HEK293 (cell line): ENCODE data around the gene ELMO1.

Experiments
- CTCF ChIA-PET: fragments of 350-600 bp; formaldehyde crosslinking; extraction: SDS; loops from one replicate; lab custom pipeline; 2021; ENCODE audit warnings: antibody characterized with exemption; lab: Yijun Ruan, JAX
- POLR2A ChIA-PET: fragments of 300-600 bp; formaldehyde crosslinking; extraction: SDS; loops from one replicate; lab custom pipeline; 2020; ENCODE audit warnings: antibody characterized with exemption, inconsistent platforms; lab: Yijun Ruan, JAX
- H3K27ac ChIP-seq: fragments of 200-500 bp; sonication (Bioruptor generic); 2 replicates; pipeline ENCODE4 v1.5.1; 2014; ENCODE audit warnings: low read depth, low read length, control low read depth, inconsistent platforms; ENCODE audit errors: extremely low read depth
- H3K36me3 ChIP-seq, 2 experiments: fragments of 200-500 bp in 1 of 2; sonication (Bioruptor generic) in 1 of 2; 1 replicate in 1 of 2; 2 replicates in 1 of 2; pipeline ENCODE4 v1.5.1; 2014 to 2017; ENCODE audit warnings: inconsistent platforms in 2 of 2, low read length in 2 of 2; ENCODE audit not compliant: control insufficient read depth in 2 of 2, insufficient read depth in 1 of 2
- H3K4me1 ChIP-seq: fragments of 200-500 bp; sonication (Bioruptor generic); 2 replicates; pipeline ENCODE4 v1.5.1; 2014; ENCODE audit warnings: mild to moderate bottlenecking, low read length, inconsistent platforms; ENCODE audit not compliant: control insufficient read depth, insufficient read depth
- H3K4me3 ChIP-seq: 2 replicates; pipeline ENCODE4 v1.5.1; 2011; ENCODE audit warnings: low read depth, mild to moderate bottlenecking, control low read depth, low read length, moderate library complexity
- H3K9me3 ChIP-seq: fragments of 200-500 bp; sonication (Bioruptor generic); 2 replicates; pipeline ENCODE4 v1.5.1; 2014; ENCODE audit warnings: low read depth, low read length, inconsistent platforms; ENCODE audit not compliant: control insufficient read depth, insufficient read depth
- BCL11A ChIP-seq: fragments of 450-650 bp; formaldehyde crosslinking; IDR thresholded peaks from 2 replicates; pipeline ENCODE4 v1.5.1; 2016; ENCODE audit warnings: low read depth, missing biosample characterization, missing genetic modification characterization
- RBAK ChIP-seq: fragments of 450-650 bp; formaldehyde crosslinking; IDR thresholded peaks from 2 replicates; pipeline ENCODE4 v1.5.1; 2016; ENCODE audit warnings: missing biosample characterization, missing genetic modification characterization
- SCRT1 ChIP-seq: fragments of 450-650 bp; formaldehyde crosslinking; IDR thresholded peaks from 2 replicates; pipeline ENCODE4 v1.5.1; 2016; ENCODE audit warnings: missing biosample characterization, missing genetic modification characterization, borderline replicate concordance
- SETDB1 ChIP-seq: IDR thresholded peaks from one replicate; pipeline ENCODE4 v1.6.1; 2017; ENCODE audit warnings: mild to moderate bottlenecking, low read length, moderate library complexity, mixed read lengths; ENCODE audit not compliant: insufficient read length
- SP3 ChIP-seq: fragments of 450-650 bp; formaldehyde crosslinking; IDR thresholded peaks from 2 replicates; pipeline ENCODE4 v1.5.1; 2016; ENCODE audit warnings: missing biosample characterization, missing genetic modification characterization
- WT1 ChIP-seq: fragments of 450-650 bp; formaldehyde crosslinking; IDR thresholded peaks from 2 replicates; pipeline ENCODE4 v1.5.1; 2016; ENCODE audit warnings: missing biosample characterization, missing genetic modification characterization
- ZFP37 ChIP-seq: fragments of 450-650 bp; formaldehyde crosslinking; IDR thresholded peaks from 2 replicates; pipeline ENCODE4 v1.5.1; 2016; ENCODE audit warnings: missing biosample characterization, missing genetic modification characterization
- ZNF184 ChIP-seq: fragments of 450-650 bp; IDR thresholded peaks from 2 replicates; pipeline ENCODE4 v1.5.1; 2018; ENCODE audit warnings: missing biosample characterization, mild to moderate bottlenecking, missing genetic modification characterization
- ZNF19 ChIP-seq: fragments of 450-650 bp; formaldehyde crosslinking; IDR thresholded peaks from 2 replicates; pipeline ENCODE4; 2016; ENCODE audit warnings: missing biosample characterization, missing genetic modification characterization, low read depth
- ZNF202 ChIP-seq: fragments of 450-650 bp; formaldehyde crosslinking; IDR thresholded peaks from 2 replicates; pipeline ENCODE4 v1.5.1; 2016; ENCODE audit warnings: missing biosample characterization, missing genetic modification characterization, borderline replicate concordance
- ZNF302 ChIP-seq: fragments of 450-650 bp; formaldehyde crosslinking; IDR thresholded peaks from 2 replicates; pipeline ENCODE4 v1.5.1; 2016; ENCODE audit warnings: missing biosample characterization, missing genetic modification characterization, low read depth
- ZNF404 ChIP-seq: fragments of 450-650 bp; formaldehyde crosslinking; IDR thresholded peaks from 2 replicates; pipeline ENCODE4 v1.5.1; 2017; ENCODE audit warnings: missing biosample characterization, missing genetic modification characterization
- ZNF426 ChIP-seq: fragments of 450-650 bp; formaldehyde crosslinking; IDR thresholded peaks from 2 replicates; pipeline ENCODE4 v1.5.1; 2017; ENCODE audit warnings: missing biosample characterization, missing genetic modification characterization, mild to moderate bottlenecking, inconsistent platforms, moderate library complexity
- ZNF501 ChIP-seq: fragments of 450-650 bp; formaldehyde crosslinking; IDR thresholded peaks from 2 replicates; pipeline ENCODE4 v1.5.1; 2016; ENCODE audit warnings: missing biosample characterization, missing genetic modification characterization
- ZNF510 ChIP-seq: fragments of 450-650 bp; formaldehyde crosslinking; IDR thresholded peaks from 2 replicates; pipeline ENCODE4 v1.5.1; 2018; ENCODE audit warnings: mild to moderate bottlenecking, missing genetic modification characterization, missing biosample characterization; ENCODE audit not compliant: insufficient replicate concordance
- ZNF530 ChIP-seq: fragments of 450-650 bp; formaldehyde crosslinking; IDR thresholded peaks from 2 replicates; pipeline ENCODE4 v1.5.1; 2016; ENCODE audit warnings: low read depth, missing biosample characterization, missing genetic modification characterization
- ZNF544 ChIP-seq: fragments of 450-650 bp; formaldehyde crosslinking; IDR thresholded peaks from 2 replicates; pipeline ENCODE4 v1.5.0; 2017; ENCODE audit warnings: missing biosample characterization, missing genetic modification characterization
- ZNF571 ChIP-seq: fragments of 450-650 bp; formaldehyde crosslinking; IDR thresholded peaks from 2 replicates; pipeline ENCODE4 v1.5.0; 2017; ENCODE audit warnings: missing biosample characterization, missing genetic modification characterization
- ZNF624 ChIP-seq: fragments of 450-650 bp; formaldehyde crosslinking; IDR thresholded peaks from 2 replicates; pipeline ENCODE4 v1.5.1; 2017; ENCODE audit warnings: missing biosample characterization, missing genetic modification characterization
- ZNF626 ChIP-seq: fragments of 450-650 bp; sonication (Bioruptor Pico); formaldehyde crosslinking; IDR thresholded peaks from 2 replicates; pipeline ENCODE4 v1.5.1; 2018; ENCODE audit warnings: missing biosample characterization, missing genetic modification characterization, inconsistent platforms
- ZNF76 ChIP-seq: fragments of 450-650 bp; formaldehyde crosslinking; IDR thresholded peaks from 2 replicates; pipeline ENCODE4; 2016; ENCODE audit warnings: low read depth, missing biosample characterization, missing genetic modification characterization, borderline replicate concordance
- ZNF776 ChIP-seq: fragments of 450-650 bp; formaldehyde crosslinking; IDR thresholded peaks from 2 replicates; pipeline ENCODE4 v1.5.0; 2017; ENCODE audit warnings: missing biosample characterization, missing genetic modification characterization, borderline replicate concordance
- ZNF792 ChIP-seq: fragments of 450-650 bp; formaldehyde crosslinking; IDR thresholded peaks from 2 replicates; pipeline ENCODE4 v1.5.1; 2016; ENCODE audit warnings: missing biosample characterization, missing genetic modification characterization
- ZXDB ChIP-seq: fragments of 450-650 bp; formaldehyde crosslinking; IDR thresholded peaks from 2 replicates; pipeline ENCODE4 v1.5.1; 2016; ENCODE audit warnings: missing biosample characterization, missing genetic modification characterization
- TF ChIP-seq, protein P1 (sequence below): fragments of 450-650 bp; formaldehyde crosslinking; conservative IDR thresholded peaks from 2 replicates; pipeline ENCODE4 v1.5.1; 2016; ENCODE audit warnings: low read depth, missing biosample characterization, missing genetic modification characterization
- TF ChIP-seq, protein P2 (sequence below): fragments of 450-650 bp; formaldehyde crosslinking; IDR thresholded peaks from 2 replicates; pipeline ENCODE4 v1.5.1; 2017; ENCODE audit warnings: missing biosample characterization, mild to moderate bottlenecking, missing genetic modification characterization, moderate library complexity
- TF ChIP-seq, protein P3 (sequence below): fragments of 450-650 bp; formaldehyde crosslinking; IDR thresholded peaks from 2 replicates; pipeline ENCODE4 v1.5.1; 2016; ENCODE audit warnings: missing biosample characterization, missing genetic modification characterization
- TF ChIP-seq, protein P4 (sequence below): fragments of 450-650 bp; formaldehyde crosslinking; IDR thresholded peaks from 2 replicates; pipeline ENCODE4 v1.5.1; 2016; ENCODE audit warnings: missing biosample characterization, missing genetic modification characterization, borderline replicate concordance

Gene ELMO1

DNA sequence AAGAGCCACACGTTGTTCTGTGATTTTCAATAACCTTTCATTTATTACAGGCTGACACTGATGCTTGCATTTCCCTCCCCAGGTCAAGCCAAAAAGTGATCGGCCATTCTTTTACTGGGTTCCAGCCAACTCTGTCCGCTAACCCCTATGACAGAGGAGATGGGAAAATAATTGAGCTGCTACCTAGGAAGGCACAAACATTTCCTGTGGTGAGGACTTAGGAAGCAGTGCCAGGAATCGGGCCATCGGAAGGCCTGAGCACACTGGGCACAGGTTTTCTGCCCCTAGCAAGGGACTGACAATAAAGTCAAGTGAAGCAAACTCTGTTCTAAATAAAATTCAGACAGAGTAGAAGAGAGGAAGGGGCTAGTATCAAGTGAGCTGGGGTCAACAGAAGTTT is 411.4 kb downstream of the ELMO1 start:
- Histone ChIP-seq H3K4me1 (peaks cover under 1% of the 10 kb centered on the region), H3K36me3 (no peaks in the 10 kb centered on the region), H3K27ac (no peak overlapping the region), H3K9me3 (no peaks in the 10 kb centered on the region), H3K4me3 (no peak overlapping the region)
- POLR2A ChIA-PET = no interaction called here
- TF ChIP-seq ZNF202 (tag by site-specific recombination) (no peak), BCL11A (tag by site-specific recombination) (no peak), ZNF544 (no peak), SP3 (no peak), ZNF19 (tag by site-specific recombination) (no peak), ZNF404 (tag by site-specific recombination) (no peak), SETDB1 (no peak), ZNF624 (tag by site-specific recombination) (no peak), SCRT1 (tag by site-specific recombination) (no peak), ZXDB (tag by site-specific recombination) (no peak), ZNF626 (tag by site-specific recombination) (no peak), RBAK (no peak), ZNF792 (tag by site-specific recombination) (no peak), ZNF501 (tag by site-specific recombination) (no peak), ZNF530 (tag by site-specific recombination) (no peak), ZNF776 (tag by site-specific recombination) (no peak), ZNF302 (tag by site-specific recombination) (no peak), WT1 (tag by site-specific recombination) (no peak), ZNF571 (tag by site-specific recombination) (no peak)
- TF ChIP-seq, protein P1, sequence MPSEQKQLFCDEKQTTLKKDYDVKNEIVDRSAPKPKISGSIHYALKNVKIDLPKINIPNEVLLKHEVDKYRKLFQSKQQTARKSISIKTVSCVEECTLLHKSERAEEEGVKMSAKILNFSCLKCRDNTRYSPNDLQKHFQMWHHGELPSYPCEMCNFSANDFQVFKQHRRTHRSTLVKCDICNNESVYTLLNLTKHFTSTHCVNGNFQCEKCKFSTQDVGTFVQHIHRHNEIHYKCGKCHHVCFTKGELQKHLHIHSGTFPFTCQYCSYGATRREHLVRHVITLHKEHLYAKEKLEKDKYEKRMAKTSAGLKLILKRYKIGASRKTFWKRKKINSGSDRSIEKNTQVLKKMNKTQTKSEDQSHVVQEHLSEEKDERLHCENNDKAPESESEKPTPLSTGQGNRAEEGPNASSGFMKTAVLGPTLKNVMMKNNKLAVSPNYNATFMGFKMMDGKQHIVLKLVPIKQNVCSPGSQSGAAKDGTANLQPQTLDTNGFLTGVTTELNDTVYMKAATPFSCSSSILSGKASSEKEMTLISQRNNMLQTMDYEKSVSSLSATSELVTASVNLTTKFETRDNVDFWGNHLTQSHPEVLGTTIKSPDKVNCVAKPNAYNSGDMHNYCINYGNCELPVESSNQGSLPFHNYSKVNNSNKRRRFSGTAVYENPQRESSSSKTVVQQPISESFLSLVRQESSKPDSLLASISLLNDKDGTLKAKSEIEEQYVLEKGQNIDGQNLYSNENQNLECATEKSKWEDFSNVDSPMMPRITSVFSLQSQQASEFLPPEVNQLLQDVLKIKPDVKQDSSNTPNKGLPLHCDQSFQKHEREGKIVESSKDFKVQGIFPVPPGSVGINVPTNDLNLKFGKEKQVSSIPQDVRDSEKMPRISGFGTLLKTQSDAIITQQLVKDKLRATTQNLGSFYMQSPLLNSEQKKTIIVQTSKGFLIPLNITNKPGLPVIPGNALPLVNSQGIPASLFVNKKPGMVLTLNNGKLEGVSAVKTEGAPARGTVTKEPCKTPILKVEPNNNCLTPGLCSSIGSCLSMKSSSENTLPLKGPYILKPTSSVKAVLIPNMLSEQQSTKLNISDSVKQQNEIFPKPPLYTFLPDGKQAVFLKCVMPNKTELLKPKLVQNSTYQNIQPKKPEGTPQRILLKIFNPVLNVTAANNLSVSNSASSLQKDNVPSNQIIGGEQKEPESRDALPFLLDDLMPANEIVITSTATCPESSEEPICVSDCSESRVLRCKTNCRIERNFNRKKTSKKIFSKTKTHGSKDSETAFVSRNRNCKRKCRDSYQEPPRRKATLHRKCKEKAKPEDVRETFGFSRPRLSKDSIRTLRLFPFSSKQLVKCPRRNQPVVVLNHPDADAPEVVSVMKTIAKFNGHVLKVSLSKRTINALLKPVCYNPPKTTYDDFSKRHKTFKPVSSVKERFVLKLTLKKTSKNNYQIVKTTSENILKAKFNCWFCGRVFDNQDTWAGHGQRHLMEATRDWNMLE (tag by site-specific recombination) = no peak
- CTCF ChIA-PET = interaction anchor here (1.1 to 1.8 kb wide), 2 partner anchors 51 to 145 kb away, joined by 3 read pairs; no protein-coding TSS in a partner anchor

DNA sequence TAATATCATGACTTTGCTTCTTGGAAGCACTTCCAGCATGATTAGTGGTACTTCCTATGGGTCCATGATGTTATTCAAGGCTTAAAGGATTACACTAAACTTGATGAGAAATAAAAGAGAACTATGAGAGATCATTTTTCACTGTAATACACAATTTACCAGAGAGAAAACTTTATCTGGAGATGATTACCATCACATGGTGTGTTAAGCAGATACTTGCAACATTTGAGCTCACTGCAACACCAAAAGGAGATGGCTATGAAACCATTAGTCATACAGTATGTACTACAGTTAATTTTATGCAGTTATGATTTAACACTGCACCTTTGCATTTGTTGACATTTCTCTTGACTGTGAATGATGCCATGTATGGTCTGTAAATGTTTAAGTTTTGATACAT is 413.0 kb downstream of the ELMO1 start:
- H3K9me3 ChIP-seq = no peaks in the 10 kb centered on the region
- H3K4me3 ChIP-seq = no peak overlapping the region
- no peaks in the 10 kb centered on the region for H3K36me3 ChIP-seq
- H3K27ac ChIP-seq = no peak overlapping the region
- peaks cover 8% of the 10 kb centered on the region for H3K4me1 ChIP-seq
- CTCF ChIA-PET = no interaction called here
- POLR2A ChIA-PET = no interaction called here
- TF ChIP-seq ZNF544 (no peak), ZNF76 (tag by site-specific recombination) (no peak), ZFP37 (no peak), ZNF510 (tag by site-specific recombination) (no peak), ZNF426 (no peak), ZNF184 (no peak), ZNF302 (tag by site-specific recombination) (no peak)
- TF ChIP-seq, protein P2, sequence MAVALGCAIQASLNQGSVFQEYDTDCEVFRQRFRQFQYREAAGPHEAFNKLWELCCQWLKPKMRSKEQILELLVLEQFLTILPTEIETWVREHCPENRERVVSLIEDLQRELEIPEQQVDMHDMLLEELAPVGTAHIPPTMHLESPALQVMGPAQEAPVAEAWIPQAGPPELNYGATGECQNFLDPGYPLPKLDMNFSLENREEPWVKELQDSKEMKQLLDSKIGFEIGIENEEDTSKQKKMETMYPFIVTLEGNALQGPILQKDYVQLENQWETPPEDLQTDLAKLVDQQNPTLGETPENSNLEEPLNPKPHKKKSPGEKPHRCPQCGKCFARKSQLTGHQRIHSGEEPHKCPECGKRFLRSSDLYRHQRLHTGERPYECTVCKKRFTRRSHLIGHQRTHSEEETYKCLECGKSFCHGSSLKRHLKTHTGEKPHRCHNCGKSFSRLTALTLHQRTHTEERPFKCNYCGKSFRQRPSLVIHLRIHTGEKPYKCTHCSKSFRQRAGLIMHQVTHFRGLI (tag by site-specific recombination) = no peak
- TF ChIP-seq, protein P3, sequence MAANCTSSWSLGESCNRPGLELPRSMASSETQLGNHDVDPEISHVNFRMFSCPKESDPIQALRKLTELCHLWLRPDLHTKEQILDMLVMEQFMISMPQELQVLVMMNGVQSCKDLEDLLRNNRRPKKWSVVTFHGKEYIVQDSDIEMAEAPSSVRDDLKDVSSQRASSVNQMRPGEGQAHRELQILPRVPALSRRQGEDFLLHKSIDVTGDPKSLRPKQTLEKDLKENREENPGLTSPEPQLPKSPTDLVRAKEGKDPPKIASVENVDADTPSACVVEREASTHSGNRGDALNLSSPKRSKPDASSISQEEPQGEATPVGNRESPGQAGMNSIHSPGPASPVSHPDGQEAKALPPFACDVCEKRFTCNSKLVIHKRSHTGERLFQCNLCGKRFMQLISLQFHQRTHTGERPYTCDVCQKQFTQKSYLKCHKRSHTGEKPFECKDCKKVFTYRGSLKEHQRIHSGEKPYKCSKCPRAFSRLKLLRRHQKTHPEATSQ (tag by site-specific recombination) = no peak
- TF ChIP-seq, protein P4, sequence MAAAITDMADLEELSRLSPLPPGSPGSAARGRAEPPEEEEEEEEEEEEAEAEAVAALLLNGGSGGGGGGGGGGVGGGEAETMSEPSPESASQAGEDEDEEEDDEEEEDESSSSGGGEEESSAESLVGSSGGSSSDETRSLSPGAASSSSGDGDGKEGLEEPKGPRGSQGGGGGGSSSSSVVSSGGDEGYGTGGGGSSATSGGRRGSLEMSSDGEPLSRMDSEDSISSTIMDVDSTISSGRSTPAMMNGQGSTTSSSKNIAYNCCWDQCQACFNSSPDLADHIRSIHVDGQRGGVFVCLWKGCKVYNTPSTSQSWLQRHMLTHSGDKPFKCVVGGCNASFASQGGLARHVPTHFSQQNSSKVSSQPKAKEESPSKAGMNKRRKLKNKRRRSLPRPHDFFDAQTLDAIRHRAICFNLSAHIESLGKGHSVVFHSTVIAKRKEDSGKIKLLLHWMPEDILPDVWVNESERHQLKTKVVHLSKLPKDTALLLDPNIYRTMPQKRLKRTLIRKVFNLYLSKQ (tag by site-specific recombination) = no peak
